ENCODE results near the gene ZC3H18.

Gene ZC3H18

DNA sequence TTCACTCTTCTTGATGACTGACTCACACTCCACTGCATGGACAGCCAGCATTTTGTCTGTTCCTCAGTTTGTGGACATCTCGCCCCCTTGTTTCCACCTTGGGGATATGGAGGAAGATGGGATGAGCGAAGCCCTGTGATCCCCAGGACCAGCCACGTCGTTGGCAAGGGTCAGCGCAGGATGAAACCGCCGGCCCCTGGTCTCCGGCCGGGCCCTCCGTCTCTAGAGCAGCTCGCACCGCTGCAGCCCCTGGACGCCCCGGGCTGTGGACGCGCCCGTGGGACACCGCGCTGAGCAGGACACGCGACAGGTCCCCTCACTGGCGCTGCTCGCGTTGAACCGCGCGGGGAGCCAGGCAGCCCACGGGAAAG is 604 bp upstream of the ZC3H18 start:
- TF ChIP-seq, protein P1, sequence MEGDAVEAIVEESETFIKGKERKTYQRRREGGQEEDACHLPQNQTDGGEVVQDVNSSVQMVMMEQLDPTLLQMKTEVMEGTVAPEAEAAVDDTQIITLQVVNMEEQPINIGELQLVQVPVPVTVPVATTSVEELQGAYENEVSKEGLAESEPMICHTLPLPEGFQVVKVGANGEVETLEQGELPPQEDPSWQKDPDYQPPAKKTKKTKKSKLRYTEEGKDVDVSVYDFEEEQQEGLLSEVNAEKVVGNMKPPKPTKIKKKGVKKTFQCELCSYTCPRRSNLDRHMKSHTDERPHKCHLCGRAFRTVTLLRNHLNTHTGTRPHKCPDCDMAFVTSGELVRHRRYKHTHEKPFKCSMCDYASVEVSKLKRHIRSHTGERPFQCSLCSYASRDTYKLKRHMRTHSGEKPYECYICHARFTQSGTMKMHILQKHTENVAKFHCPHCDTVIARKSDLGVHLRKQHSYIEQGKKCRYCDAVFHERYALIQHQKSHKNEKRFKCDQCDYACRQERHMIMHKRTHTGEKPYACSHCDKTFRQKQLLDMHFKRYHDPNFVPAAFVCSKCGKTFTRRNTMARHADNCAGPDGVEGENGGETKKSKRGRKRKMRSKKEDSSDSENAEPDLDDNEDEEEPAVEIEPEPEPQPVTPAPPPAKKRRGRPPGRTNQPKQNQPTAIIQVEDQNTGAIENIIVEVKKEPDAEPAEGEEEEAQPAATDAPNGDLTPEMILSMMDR (conservative IDR thresholded peaks at IDR 0.05; ENCODE audit: low read depth, low read length), result no peak
- DNase-seq (ENCODE audit: low read depth), result peak; percentile 13
- H3K4me3 ChIP-seq (ENCODE audit: low read depth, low read length), result peak overlapping the region; percentile 80

DNA sequence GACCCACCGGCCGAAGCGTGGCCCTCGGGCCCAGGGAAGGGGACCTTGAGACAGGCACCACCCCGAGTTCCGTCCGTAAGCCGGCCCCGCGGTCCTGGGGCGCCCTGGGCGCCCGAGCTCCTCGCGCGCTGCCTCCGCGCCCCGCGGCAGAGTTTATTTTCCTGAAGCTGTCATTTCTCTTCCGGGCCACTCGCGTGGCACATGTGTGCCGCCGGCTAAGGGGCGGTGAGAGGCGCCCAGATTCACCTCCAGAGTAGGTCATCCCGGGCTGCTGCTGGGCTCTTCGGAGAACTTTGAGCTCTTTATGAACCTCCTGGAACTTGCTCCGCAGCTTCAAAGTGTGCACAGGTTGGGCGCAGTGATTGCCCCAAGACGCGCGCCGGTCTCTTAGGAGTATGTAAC is 489 bp downstream of the ZC3H18 start:
- peak overlapping the region; percentile 94 for H3K4me3 ChIP-seq (ENCODE audit: low read depth, low read length)
- TF ChIP-seq, protein P1 (conservative IDR thresholded peaks at IDR 0.05; ENCODE audit: low read depth, low read length), result no peak
- peak; percentile 11 for DNase-seq (ENCODE audit: low read depth)

DNA sequence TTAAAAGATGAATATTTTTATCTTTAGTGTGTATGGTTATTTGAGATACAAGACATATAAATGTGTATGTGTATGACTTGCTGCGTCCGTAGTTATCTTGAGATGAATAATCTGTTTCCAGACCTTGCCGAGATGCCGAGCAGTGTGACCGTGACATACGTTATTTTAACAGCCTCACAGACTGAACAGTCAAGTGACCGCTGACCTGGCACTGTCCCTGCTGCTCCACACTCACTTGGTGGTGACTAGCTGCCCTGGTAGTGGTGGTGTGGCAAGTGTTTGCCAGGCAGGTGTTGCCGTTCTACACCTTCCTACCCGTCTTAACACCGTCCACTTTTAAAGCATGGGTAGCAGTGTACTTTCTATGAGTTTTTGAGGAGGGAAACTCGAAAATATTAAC is 5.0 kb downstream of the ZC3H18 start:
- no peak overlapping the region for H3K4me3 ChIP-seq (ENCODE audit: low read depth, low read length)

DNA sequence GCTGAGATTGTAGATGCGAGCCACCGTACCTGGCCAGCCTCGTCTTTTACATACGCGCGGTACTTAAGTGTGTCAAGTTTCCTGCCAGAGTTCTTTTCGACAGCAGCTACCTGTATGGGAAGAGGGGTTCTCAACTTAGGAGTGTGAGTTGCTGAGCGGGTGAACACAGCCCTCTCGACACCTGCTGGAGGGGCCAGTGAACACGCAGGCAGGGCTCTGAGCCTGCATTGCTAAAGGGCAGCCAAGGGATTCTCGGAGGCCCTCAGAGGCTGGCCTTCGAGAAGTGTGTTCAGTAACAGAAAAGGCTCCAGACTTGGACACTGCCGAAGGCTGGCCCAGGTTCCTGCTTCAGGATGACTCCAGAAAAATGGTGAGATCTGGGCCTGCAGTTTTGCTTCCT is 6.1 kb downstream of the ZC3H18 start:
- DNase-seq (ENCODE audit: low read depth), result no peak
- H3K4me3 ChIP-seq (ENCODE audit: low read depth, low read length), result no peak overlapping the region
- TF ChIP-seq, protein P1 (conservative IDR thresholded peaks at IDR 0.05; ENCODE audit: low read depth, low read length), result no peak

More for the DNA sequence above, 5.0 kb downstream of the ZC3H18 start:
- TF ChIP-seq, protein P1 (conservative IDR thresholded peaks at IDR 0.05; ENCODE audit: low read depth, low read length), result no peak
- no peak for DNase-seq (ENCODE audit: low read depth)

DNA sequence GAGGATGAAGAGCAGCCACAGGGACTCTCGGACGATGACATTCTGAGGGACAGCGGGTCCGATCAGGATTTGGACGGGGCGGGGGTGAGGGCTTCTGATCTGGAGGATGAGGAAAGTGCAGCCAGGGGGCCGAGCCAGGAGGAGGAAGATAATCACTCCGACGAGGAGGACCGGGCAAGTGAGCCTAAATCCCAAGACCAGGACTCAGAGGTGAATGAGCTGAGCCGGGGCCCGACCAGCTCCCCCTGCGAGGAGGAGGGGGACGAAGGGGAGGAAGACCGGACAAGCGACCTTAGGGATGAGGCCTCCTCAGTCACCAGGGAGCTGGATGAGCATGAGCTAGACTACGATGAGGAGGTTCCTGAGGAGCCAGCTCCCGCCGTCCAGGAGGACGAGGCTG is 7.0 kb downstream of the ZC3H18 start:
- no peak overlapping the region for H3K4me3 ChIP-seq (ENCODE audit: low read depth, low read length)
- TF ChIP-seq, protein P1 (conservative IDR thresholded peaks at IDR 0.05; ENCODE audit: low read depth, low read length), result no peak
- DNase-seq (ENCODE audit: low read depth), result no peak

DNA sequence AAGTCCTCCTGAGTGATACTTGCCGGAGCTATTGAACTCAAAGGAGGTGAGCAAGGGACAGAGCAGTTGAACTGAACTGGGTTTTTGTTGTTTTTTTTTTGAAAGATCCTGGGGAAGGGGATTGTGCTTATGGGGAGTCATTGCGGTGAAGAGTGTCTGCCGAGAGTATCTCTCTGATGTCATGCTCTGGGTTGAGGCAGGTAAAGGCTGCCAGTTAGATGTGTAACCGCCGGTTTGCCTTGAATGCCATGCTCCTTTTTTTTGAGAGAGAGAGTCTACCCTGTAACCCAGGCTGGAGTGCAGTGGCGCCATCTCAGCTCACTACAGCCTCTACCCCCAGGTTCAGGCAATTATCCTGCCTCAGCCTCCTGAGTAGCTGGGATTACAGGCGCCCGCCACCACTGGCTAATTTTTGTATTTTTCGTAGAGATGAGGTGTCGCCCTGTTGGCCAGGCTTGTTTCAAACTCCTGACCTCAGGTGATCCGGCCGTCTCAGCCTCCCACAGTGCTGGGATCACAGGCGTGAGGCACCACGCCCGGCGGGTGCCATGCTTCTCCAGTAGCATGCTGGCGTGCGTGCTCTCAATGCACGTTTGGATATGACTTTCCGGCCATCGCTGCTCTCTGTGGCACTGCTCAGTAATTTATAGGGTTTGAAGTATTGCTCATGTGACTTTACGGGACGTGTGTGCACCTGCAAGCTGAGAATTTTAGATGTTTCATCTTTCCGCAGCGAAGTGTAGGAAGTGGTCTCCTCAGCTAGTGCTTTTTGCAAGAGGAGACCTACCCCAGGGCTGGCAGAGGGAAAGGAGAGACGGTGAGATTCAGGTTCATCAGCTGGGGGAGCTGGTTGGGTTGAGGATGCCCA is 8.5 kb downstream of the ZC3H18 start:
- no peak for DNase-seq (ENCODE audit: low read depth)
- TF ChIP-seq, protein P1 (conservative IDR thresholded peaks at IDR 0.05; ENCODE audit: low read depth, low read length), result no peak
- H3K4me3 ChIP-seq (ENCODE audit: low read depth, low read length), result no peak overlapping the region

DNA sequence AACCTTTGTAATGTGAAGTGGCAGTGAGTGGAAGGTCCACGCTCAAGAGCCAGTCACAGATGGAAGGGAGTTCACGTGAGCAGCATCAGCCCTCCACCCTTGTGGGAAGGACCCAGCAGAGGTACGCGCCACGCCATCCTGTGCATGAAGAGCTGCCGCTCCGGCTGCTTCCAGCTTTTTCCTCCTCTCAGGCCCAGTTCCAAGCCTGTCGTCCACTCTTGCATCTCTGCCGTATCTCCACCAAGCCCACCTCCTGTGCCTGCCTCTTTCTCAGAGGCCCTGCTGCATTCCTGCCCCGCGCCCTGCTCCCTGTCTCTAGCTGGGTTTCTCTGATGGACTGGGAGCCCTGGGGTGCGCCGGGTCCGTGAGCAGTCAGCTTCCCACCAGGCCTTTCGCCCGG is 10.2 kb downstream of the ZC3H18 start:
- DNase-seq (ENCODE audit: low read depth), result no peak
- no peak overlapping the region for H3K4me3 ChIP-seq (ENCODE audit: low read depth, low read length)
- TF ChIP-seq, protein P1 (conservative IDR thresholded peaks at IDR 0.05; ENCODE audit: low read depth, low read length), result no peak

Data from choroid plexus epithelial cell (primary cell).